CD4-positive, alpha-beta T cell (primary cell): ENCODE measurements around the gene IL22RA1. TPM values are rescaled to one million over a fixed set of nuclear protein-coding genes. Genes with fewer than 3 reads are reported as not detected.

ENCODE experiments used
- ATAC-seq: fragments of 200-7000 bp; cut with Tn5 transposase; one replicate; pipeline ENCODE4 v1.10.0; 2022; ENCODE audit warnings: mild to moderate bottlenecking; ENCODE audit not compliant: poor library complexity
- CTCF ChIA-PET: fragments of 350-600 bp; sonication (Branson Sonifier 250); formaldehyde crosslinking; loops from one replicate; lab custom pipeline; 2021; ENCODE audit warnings: antibody characterized with exemption, inconsistent platforms; lab: Charles Lee
- POLR2A ChIA-PET: fragments of 350-600 bp; sonication (Branson Sonifier 250); formaldehyde crosslinking; loops from one replicate; lab custom pipeline; 2021; ENCODE audit warnings: antibody characterized with exemption, inconsistent platforms; lab: Charles Lee
- DNase-seq, 14 experiments: peaks; one replicate each; pipeline ENCODE4 v3.0.0-alpha.2; 2013 to 2020; ENCODE audit warnings: mixed read lengths in 2 of 14
- H3K27ac ChIP-seq, 2 donors: one replicate each; pipeline versions ENCODE4 v1.5.1 to v1.7.0; 2013; ENCODE audit warnings: low read length in 2 of 2, low read depth in 1 of 2, mild to moderate bottlenecking in 1 of 2
- H3K27me3 ChIP-seq, 2 experiments: 1 replicate in 1 of 2; 2 replicates in 1 of 2; pipeline versions ENCODE4 v1.6.1 to v1.7.0; 2013; ENCODE audit warnings: low read length in 2 of 2, control low read depth in 1 of 2, mild to moderate bottlenecking in 1 of 2, moderate library complexity in 1 of 2; ENCODE audit not compliant: insufficient read depth in 2 of 2, control insufficient read depth in 1 of 2
- H3K36me3 ChIP-seq: one replicate; pipeline ENCODE4 v1.6.1; 2013; ENCODE audit warnings: low read length, control low read depth; ENCODE audit not compliant: insufficient read depth
- H3K4me1 ChIP-seq: one replicate; pipeline ENCODE4 v1.6.1; 2013; ENCODE audit warnings: low read length, control low read depth; ENCODE audit not compliant: insufficient read depth
- H3K4me3 ChIP-seq: one replicate; pipeline ENCODE4 v1.5.1; 2013; ENCODE audit warnings: mild to moderate bottlenecking, low read length, moderate library complexity
- H3K9me3 ChIP-seq, 2 experiments: 1 replicate in 1 of 2; 2 replicates in 1 of 2; pipeline versions ENCODE4 v1.6.1 to v1.7.0; 2013; ENCODE audit warnings: low read length in 2 of 2, mild to moderate bottlenecking in 2 of 2, control low read depth in 1 of 2, moderate library complexity in 1 of 2; ENCODE audit not compliant: control insufficient read depth in 1 of 2, insufficient read depth in 1 of 2
- H3K27ac Mint-ChIP-seq: one replicate; pipeline ENCODE4 v1.8.0; 2020; ENCODE audit warnings: mixed read lengths
- H3K27me3 Mint-ChIP-seq: one replicate; pipeline ENCODE4 v1.8.0; 2021; ENCODE audit warnings: mixed read lengths
- H3K36me3 Mint-ChIP-seq: one replicate; pipeline ENCODE4 v1.8.0; 2021; ENCODE audit warnings: low read depth, mixed read lengths
- H3K4me1 Mint-ChIP-seq: one replicate; pipeline ENCODE4 v1.8.0; 2021; ENCODE audit warnings: low read depth, mixed read lengths
- H3K4me3 Mint-ChIP-seq: one replicate; pipeline ENCODE4 v1.8.0; 2020; ENCODE audit warnings: mild to moderate bottlenecking, mixed read lengths
- H3K9me3 Mint-ChIP-seq: one replicate; pipeline ENCODE4 v1.8.0; 2020; ENCODE audit warnings: mixed read lengths
- intact Hi-C, 2 experiments: fragments of 100-400 bp; cut with DNase I in 1 of 2; cut with micrococcal nuclease in 1 of 2; formaldehyde crosslinking; loops; one replicate each; pipeline versions ENCODE4 v1.15.1 to v1.9.0; 2023 to 2025; cut with DNase I, micrococcal nuclease
- total RNA-seq, 174 experiments: library from RNA in 2 of 174; stranded (reverse) in 2 of 174; gene quantifications; one replicate each; pipeline ENCODE4 v1.2.3 and lab custom pipeline; 2021 to 2026
- TF ChIP-seq, protein P1 (sequence below): fragments of 200-600 bp; IDR thresholded peaks from one replicate; pipeline ENCODE4 v1.8.0; 2022; ENCODE audit warnings: antibody characterized with exemption, mild to moderate bottlenecking

The IL22RA1 gene
- total RNA-seq, 2 experiments from 2014 or later = not detected

DNA sequence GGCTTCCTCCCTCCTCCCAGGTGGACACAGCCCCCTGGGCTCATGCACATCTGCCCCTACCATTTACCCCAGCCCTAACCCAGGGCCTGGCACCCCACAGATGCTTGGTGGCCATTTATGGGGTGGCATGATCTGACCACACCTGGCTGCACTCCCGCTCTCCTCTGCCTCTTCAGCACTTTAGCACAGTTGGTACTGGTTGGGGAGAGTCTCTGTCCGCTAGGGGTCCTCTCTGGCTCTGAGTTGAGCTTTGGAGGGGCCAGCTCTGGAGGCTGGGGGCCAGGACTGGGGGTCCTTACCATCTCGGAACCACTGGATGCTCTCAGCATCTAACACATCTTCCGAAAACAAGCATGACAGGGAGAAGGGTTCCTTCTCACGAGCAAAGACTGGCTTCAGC lies 48.4 kb downstream of the IL22RA1 start:
- CTCF ChIA-PET = no interaction called here
- TF ChIP-seq, protein P1, sequence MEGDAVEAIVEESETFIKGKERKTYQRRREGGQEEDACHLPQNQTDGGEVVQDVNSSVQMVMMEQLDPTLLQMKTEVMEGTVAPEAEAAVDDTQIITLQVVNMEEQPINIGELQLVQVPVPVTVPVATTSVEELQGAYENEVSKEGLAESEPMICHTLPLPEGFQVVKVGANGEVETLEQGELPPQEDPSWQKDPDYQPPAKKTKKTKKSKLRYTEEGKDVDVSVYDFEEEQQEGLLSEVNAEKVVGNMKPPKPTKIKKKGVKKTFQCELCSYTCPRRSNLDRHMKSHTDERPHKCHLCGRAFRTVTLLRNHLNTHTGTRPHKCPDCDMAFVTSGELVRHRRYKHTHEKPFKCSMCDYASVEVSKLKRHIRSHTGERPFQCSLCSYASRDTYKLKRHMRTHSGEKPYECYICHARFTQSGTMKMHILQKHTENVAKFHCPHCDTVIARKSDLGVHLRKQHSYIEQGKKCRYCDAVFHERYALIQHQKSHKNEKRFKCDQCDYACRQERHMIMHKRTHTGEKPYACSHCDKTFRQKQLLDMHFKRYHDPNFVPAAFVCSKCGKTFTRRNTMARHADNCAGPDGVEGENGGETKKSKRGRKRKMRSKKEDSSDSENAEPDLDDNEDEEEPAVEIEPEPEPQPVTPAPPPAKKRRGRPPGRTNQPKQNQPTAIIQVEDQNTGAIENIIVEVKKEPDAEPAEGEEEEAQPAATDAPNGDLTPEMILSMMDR = no peak
- Mint-ChIP-seq H3K4me3 (no peak overlapping the region), H3K9me3 (no peaks in the 10 kb centered on the region), H3K4me1 (no peaks in the 10 kb centered on the region), H3K27me3 (peaks cover 12% of the 10 kb centered on the region), H3K27ac (no peak overlapping the region), H3K36me3 (no peaks in the 10 kb centered on the region)
- POLR2A ChIA-PET = no interaction called here
- no peaks in the 10 kb centered on the region for H3K4me1 ChIP-seq
- H3K36me3 ChIP-seq = no peaks in the 10 kb centered on the region
- no peaks in the 10 kb centered on the region for H3K9me3 ChIP-seq
- DNase-seq = no peak
- no peak overlapping the region for H3K4me3 ChIP-seq
- no peak overlapping the region for H3K27ac ChIP-seq
- no peak for ATAC-seq
- no peaks in the 10 kb centered on the region for H3K27me3 ChIP-seq
- intact Hi-C loops = no loop called here

DNA sequence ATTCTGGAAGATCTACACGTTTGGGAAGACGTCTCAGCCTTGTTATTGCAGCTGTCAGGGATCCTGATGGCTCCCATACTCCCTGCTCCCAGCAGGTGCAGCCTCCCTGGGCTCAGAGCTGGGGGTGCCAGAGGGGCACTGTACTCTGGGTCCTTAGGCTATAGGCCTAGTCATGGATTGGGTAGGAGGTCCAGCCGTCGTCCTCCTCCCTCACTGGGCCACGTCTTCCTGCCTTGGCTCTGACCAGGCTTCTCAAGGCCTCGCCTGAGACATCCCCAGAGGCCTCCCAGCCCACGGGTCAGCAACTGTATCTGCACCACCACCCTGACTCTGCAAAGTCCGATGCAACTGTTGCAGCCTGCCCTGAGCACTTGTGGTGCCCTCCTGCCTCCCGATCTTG lies 49.2 kb downstream of the IL22RA1 start:
- Mint-ChIP-seq H3K4me3 (no peak overlapping the region), H3K27me3 (peaks cover 6% of the 10 kb centered on the region), H3K27ac (no peak overlapping the region), H3K9me3 (no peaks in the 10 kb centered on the region), H3K4me1 (no peaks in the 10 kb centered on the region), H3K36me3 (no peaks in the 10 kb centered on the region)
- no peak for ATAC-seq
- no peak overlapping the region for H3K27ac ChIP-seq
- ChIA-PET CTCF (no interaction called here), POLR2A (no interaction called here)
- no peak for DNase-seq
- H3K9me3 ChIP-seq = no peaks in the 10 kb centered on the region
- H3K36me3 ChIP-seq = no peaks in the 10 kb centered on the region
- no peak overlapping the region for H3K4me3 ChIP-seq
- intact Hi-C loops = no loop called here
- no peaks in the 10 kb centered on the region for H3K4me1 ChIP-seq
- H3K27me3 ChIP-seq = no peaks in the 10 kb centered on the region
- TF ChIP-seq, protein P1 = no peak

DNA sequence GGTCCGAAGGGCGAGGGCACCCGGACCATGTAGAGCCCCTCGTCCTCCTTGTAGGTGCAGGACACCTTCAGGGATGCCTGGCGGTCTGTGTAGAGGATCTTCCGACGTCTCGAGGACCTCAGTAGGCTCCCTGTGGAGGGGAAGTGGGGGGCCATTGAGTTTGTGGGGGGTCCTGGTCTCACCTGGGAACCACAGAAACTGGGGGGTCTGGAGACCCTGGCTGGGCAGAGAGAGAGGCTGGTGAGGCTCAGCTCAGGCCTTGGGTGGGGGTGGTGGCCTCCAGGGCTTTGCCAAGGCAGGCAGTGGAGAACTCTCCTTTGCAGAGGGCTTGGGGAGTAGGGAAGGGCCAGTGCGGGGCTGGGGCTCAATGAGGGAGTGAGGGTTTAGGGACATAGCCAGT lies 50.0 kb downstream of the IL22RA1 start:
- Histone ChIP-seq H3K27me3 (no peaks in the 10 kb centered on the region), H3K36me3 (no peaks in the 10 kb centered on the region), H3K9me3 (no peaks in the 10 kb centered on the region), H3K4me1 (no peaks in the 10 kb centered on the region), H3K4me3 (no peak overlapping the region), H3K27ac (no peak overlapping the region)
- TF ChIP-seq, protein P1 = no peak
- no peaks in the 10 kb centered on the region for H3K9me3 Mint-ChIP-seq
- ATAC-seq (no peak), DNase-seq (no peak)
- ChIA-PET CTCF (no interaction called here), POLR2A (no interaction called here)
- peaks cover 6% of the 10 kb centered on the region for H3K27me3 Mint-ChIP-seq
- no peaks in the 10 kb centered on the region for H3K36me3 Mint-ChIP-seq
- H3K27ac Mint-ChIP-seq = no peak overlapping the region
- no peak overlapping the region for H3K4me3 Mint-ChIP-seq
- H3K4me1 Mint-ChIP-seq = no peaks in the 10 kb centered on the region
- intact Hi-C loops = no loop called here
